SK-N-SH treated with all-trans-retinoic acid at 6 μM for 48 hours (cell line): ENCODE results near the gene GTF3A.

Source experiments
- ARNTL ChIP-seq: fragments of 450-650 bp; formaldehyde crosslinking; IDR thresholded peaks from 2 replicates; pipeline ENCODE4 v1.5.0; 2020; ENCODE audit warnings: low read depth, mild to moderate bottlenecking, moderate library complexity, borderline replicate concordance
- CREB5 ChIP-seq: fragments of 250-450 bp; sonication (Bioruptor Pico); IDR thresholded peaks from 2 replicates; pipeline ENCODE4 v1.5.1; 2020; ENCODE audit warnings: low read depth, mild to moderate bottlenecking, moderate library complexity
- CSDC2 ChIP-seq: fragments of 250-450 bp; sonication (Bioruptor Pico); IDR thresholded peaks from 2 replicates; pipeline ENCODE4 v1.5.0; 2020; ENCODE audit warnings: mild to moderate bottlenecking, moderate library complexity
- ESRRG ChIP-seq: fragments of 250-450 bp; sonication (Bioruptor Pico); IDR thresholded peaks from 2 replicates; pipeline ENCODE4 v1.6.1; 2021; ENCODE audit warnings: mild to moderate bottlenecking
- ISL1 ChIP-seq: fragments of 250-450 bp; sonication (Bioruptor Pico); IDR thresholded peaks from 2 replicates; pipeline ENCODE4 v2.1.2; 2022; ENCODE audit warnings: mild to moderate bottlenecking, moderate library complexity
- PATZ1 ChIP-seq: fragments of 250-450 bp; sonication (Bioruptor Pico); IDR thresholded peaks from 2 replicates; pipeline ENCODE4 v1.8.0; 2020; ENCODE audit warnings: mild to moderate bottlenecking, moderate library complexity, borderline replicate concordance
- POU6F1 ChIP-seq: fragments of 250-450 bp; sonication (Bioruptor Pico); IDR thresholded peaks from 2 replicates; pipeline ENCODE4 v1.8.0; 2021; ENCODE audit warnings: low read depth, mild to moderate bottlenecking, moderate library complexity, borderline replicate concordance
- RARB ChIP-seq: fragments of 250-450 bp; sonication (Bioruptor Pico); IDR thresholded peaks from 2 replicates; pipeline ENCODE4 v1.8.0; 2021; ENCODE audit warnings: mild to moderate bottlenecking, moderate library complexity
- TCF4 ChIP-seq: fragments of 250-450 bp; sonication (Bioruptor Pico); IDR thresholded peaks from 2 replicates; pipeline ENCODE4 v1.8.0; 2021; ENCODE audit warnings: mild to moderate bottlenecking, moderate library complexity, borderline replicate concordance
- TOX ChIP-seq: fragments of 250-450 bp; sonication (Bioruptor Pico); IDR thresholded peaks from 2 replicates; pipeline ENCODE4 v1.8.0; 2021; ENCODE audit warnings: mild to moderate bottlenecking, moderate library complexity, borderline replicate concordance
- ZFP30 ChIP-seq: fragments of 450-650 bp; formaldehyde crosslinking; IDR thresholded peaks from 2 replicates; pipeline ENCODE4 v1.5.0; 2022; ENCODE audit warnings: mild to moderate bottlenecking, moderate library complexity
- ZNF565 ChIP-seq: fragments of 450-650 bp; formaldehyde crosslinking; conservative IDR thresholded peaks from 2 replicates; pipeline ENCODE4 v1.5.0; 2020; ENCODE audit warnings: low read depth, mild to moderate bottlenecking, moderate library complexity
- ZNF8 ChIP-seq: fragments of 450-650 bp; formaldehyde crosslinking; IDR thresholded peaks from 2 replicates; pipeline ENCODE4 v1.5.0; 2020; ENCODE audit warnings: mild to moderate bottlenecking, moderate library complexity

- TF ChIP-seq ZNF8 (CRISPR knock-in tag) (no peak), ESRRG (no peak), CREB5 (CRISPR knock-in tag) (no peak), ISL1 (CRISPR knock-in tag) (no peak), POU6F1 (CRISPR knock-in tag) (no peak), TOX (CRISPR knock-in tag) (no peak), PATZ1 (CRISPR knock-in tag) (no peak), TCF4 (CRISPR knock-in tag) (no peak), ZNF565 (no peak), ARNTL (CRISPR knock-in tag) (no peak), RARB (CRISPR knock-in tag) (no peak), CSDC2 (CRISPR knock-in tag) (no peak), ZFP30 (no peak)
These were observed 19.7 kb upstream of the GTF3A start for GRCh38 chr13:27404680-27405079.
